K562 (cell line): ENCODE results near the gene LRP1. TPM values are rescaled to one million over a fixed set of nuclear protein-coding genes. Genes with fewer than 3 reads are reported as not detected.

Experiments used
- ATF1 ChIP-seq, 2 experiments: fragments of 450-650 bp in 1 of 2; IDR thresholded peaks; 2 replicates each; pipeline ENCODE4 v1.6.1; 2016; ENCODE audit warnings: missing compliant biosample characterization in 1 of 2, missing genetic modification characterization in 1 of 2
- CBX1 ChIP-seq: sonication (generic); IDR thresholded peaks from 2 replicates; pipeline ENCODE4 v1.6.1; 2016; ENCODE audit warnings: antibody characterized with exemption, low read depth, mild to moderate bottlenecking
- CBX2 ChIP-seq: fragments of 200-600 bp; sonication (generic); IDR thresholded peaks from one replicate; pipeline ENCODE4 v1.6.1; 2012; ENCODE audit warnings: mild to moderate bottlenecking, low read length, inconsistent platforms; ENCODE audit not compliant: insufficient read depth, poor library complexity, severe bottlenecking
- CHD2 ChIP-seq: IDR thresholded peaks from 2 replicates; pipeline ENCODE4 v1.6.1; 2011; ENCODE audit warnings: low read depth, low read length
- DDX20 ChIP-seq: fragments of 450-650 bp; IDR thresholded peaks from 2 replicates; pipeline ENCODE4 v1.6.1; 2016; ENCODE audit warnings: missing genetic modification characterization, low read depth, mild to moderate bottlenecking, missing compliant biosample characterization, moderate library complexity
- DMBX1 ChIP-seq: fragments of 250-450 bp; sonication (Bioruptor Pico); IDR thresholded peaks from 2 replicates; pipeline ENCODE4 v1.8.0; 2022; ENCODE audit warnings: inconsistent platforms, mild to moderate bottlenecking, moderate library complexity, borderline replicate concordance
- ELF1 ChIP-seq: fragments of 200-800 bp; sonication (Bioruptor generic); IDR thresholded peaks from 2 replicates; pipeline ENCODE4 v1.6.1; 2016; ENCODE audit warnings: missing genetic modification characterization, missing compliant biosample characterization
- ESRRA ChIP-seq: fragments of 450-650 bp; IDR thresholded peaks from 2 replicates; pipeline ENCODE4 v1.6.1; 2014; ENCODE audit warnings: low read depth, mild to moderate bottlenecking, moderate library complexity, borderline replicate concordance
- LCOR ChIP-seq: sonication (generic); formaldehyde crosslinking; IDR thresholded peaks from 2 replicates; pipeline ENCODE4 v1.8.0; 2022; ENCODE audit warnings: mild to moderate bottlenecking, missing genetic modification reagents
- MIER1 ChIP-seq: fragments of 450-650 bp; IDR thresholded peaks from 2 replicates; pipeline ENCODE4 v1.6.1; 2016; ENCODE audit warnings: antibody characterized with exemption, mild to moderate bottlenecking, low read depth
- NFIC ChIP-seq: fragments of 450-650 bp; IDR thresholded peaks from 2 replicates; pipeline ENCODE4 v1.6.1; 2017; ENCODE audit warnings: mild to moderate bottlenecking, inconsistent platforms
- NFIX ChIP-seq: fragments of 250-450 bp; sonication (Bioruptor Pico); IDR thresholded peaks from 2 replicates; pipeline ENCODE4 v1.4.0; 2020; ENCODE audit warnings: low read depth, mild to moderate bottlenecking, moderate library complexity
- PKNOX1 ChIP-seq: fragments of 450-650 bp; IDR thresholded peaks from 2 replicates; pipeline ENCODE4 v1.6.1; 2016
- PRDM10 ChIP-seq: fragments of 450-650 bp; IDR thresholded peaks from 2 replicates; pipeline ENCODE4 v1.6.1; 2018; ENCODE audit not compliant: partially characterized antibody
- RAD21 ChIP-seq, 2 experiments: fragments of 250-450 bp in 1 of 2; fragments of 450-650 bp in 1 of 2; sonication (Bioruptor Pico) in 1 of 2; formaldehyde crosslinking in 1 of 2; IDR thresholded peaks in 1 of 2; conservative IDR thresholded peaks in 1 of 2; 2 replicates each; pipeline versions ENCODE4 v1.4.0 to v1.8.0; 2020 to 2022; ENCODE audit warnings: mild to moderate bottlenecking in 2 of 2, moderate library complexity in 1 of 2
- SOX6 ChIP-seq: fragments of 450-650 bp; IDR thresholded peaks from 2 replicates; pipeline ENCODE4 v1.6.1; 2014; ENCODE audit warnings: mild to moderate bottlenecking
- TFAP4 ChIP-seq: sonication (generic); formaldehyde crosslinking; IDR thresholded peaks from 2 replicates; pipeline ENCODE4 v1.8.0; 2022; ENCODE audit warnings: missing genetic modification reagents, mild to moderate bottlenecking, moderate library complexity, borderline replicate concordance
- ZFP1 ChIP-seq: fragments of 450-650 bp; formaldehyde crosslinking; IDR thresholded peaks from 2 replicates; pipeline ENCODE4 v1.4.0; 2020; ENCODE audit warnings: mild to moderate bottlenecking, mixed read lengths
- ZNF165 ChIP-seq: fragments of 250-450 bp; sonication (Bioruptor Pico); IDR thresholded peaks from 2 replicates; pipeline ENCODE4 v1.4.0; 2020; ENCODE audit warnings: borderline replicate concordance
- ZNF175 ChIP-seq: fragments of 200-800 bp; sonication (Bioruptor generic); IDR thresholded peaks from 2 replicates; pipeline ENCODE4 v1.6.1; 2016; ENCODE audit warnings: low read depth, mild to moderate bottlenecking, missing genetic modification characterization, missing compliant biosample characterization
- ZNF23 ChIP-seq: fragments of 250-450 bp; sonication (Bioruptor Pico); IDR thresholded peaks from 2 replicates; pipeline ENCODE4 v1.4.0; 2020; ENCODE audit warnings: mild to moderate bottlenecking
- ZNF324 ChIP-seq: fragments of 250-450 bp; sonication (Bioruptor Pico); IDR thresholded peaks from 2 replicates; pipeline ENCODE4 v1.4.0; 2020; ENCODE audit warnings: mild to moderate bottlenecking
- ZNF583 ChIP-seq: fragments of 250-450 bp; sonication (Bioruptor Pico); IDR thresholded peaks from 2 replicates; pipeline ENCODE4 v1.4.0; 2020
- ZNF780A ChIP-seq: fragments of 250-450 bp; sonication (Bioruptor Pico); IDR thresholded peaks from 2 replicates; pipeline ENCODE4 v1.5.0; 2021; ENCODE audit warnings: mild to moderate bottlenecking
- polyA plus RNA-seq, 8 experiments: library from polyadenylated mRNA; depleted of rRNA in 4 of 8; stranded (reverse) in 5 of 8; unstranded in 3 of 8; fragments of >200 nt; fragmentation: Nextera tagmentation in 2 of 8; fragmentation: Illumina TruSeq in 1 of 8; extraction: Ambion mirVana in 2 of 8; extraction: Trizol in 1 of 8; gene quantifications; 2 replicates each; pipeline versions ENCODE4 v1.2.1 to v1.2.3, GENCODE V29; 2011 to 2014; ENCODE audit warnings: inconsistent platforms in 1 of 8, missing spikeins in 1 of 8
- total RNA-seq, 7 experiments: library from RNA; depleted of rRNA in 6 of 7; stranded (reverse); fragments of >200 nt in 6 of 7; fragmentation: Illumina TruSeq in 2 of 7; extraction: Trizol in 2 of 7; gene quantifications; 2 replicates each; pipeline versions ENCODE4 v1.2.1 to v1.2.3, GENCODE V29; 2011 to 2021; ENCODE audit warnings: low replicate concordance in 1 of 7

Gene LRP1
- total and polyA plus RNA-seq, 9 of the 15 experiments (the other 6 are each of a cell fraction or from before 2014, with no cell fraction given) = 0.04 to 0.64 (median 0.19) TPM; not detected in 2

GRCh38 chr12:57101892-57102695 is 26.2 kb upstream of the LRP1 start (continued):
- TF ChIP-seq PKNOX1 = 0 out of 2 replicates have a peak, but pooled peaks have one; percentile 6
- TF ChIP-seq DDX20 = no peak
- TF ChIP-seq MIER1 = no peak
- TF ChIP-seq ZNF780A (CRISPR knock-in tag) = no peak
- TF ChIP-seq CHD2 = no peak
- no peak for TF ChIP-seq NFIX (CRISPR knock-in tag)
- no peak for TF ChIP-seq PRDM10
- TF ChIP-seq ZNF583 (CRISPR knock-in tag) = no peak
- TF ChIP-seq DMBX1 (CRISPR knock-in tag) = no peak
- peak; percentile 43; the same call in 1 of the 2 replicates for TF ChIP-seq TFAP4 (CRISPR knock-in tag)
- TF ChIP-seq ZNF324 (CRISPR knock-in tag) = no peak
- no peak for TF ChIP-seq CBX1
- no peak for TF ChIP-seq RAD21 (CRISPR knock-in tag; conservative IDR thresholded peaks at IDR 0.05 in 1 of 2, IDR thresholded peaks at IDR 0.05 in 1 of 2)
- TF ChIP-seq ZNF165 (CRISPR knock-in tag) = no peak
- TF ChIP-seq LCOR (CRISPR knock-in tag) = no peak; the same call in 1 of the 2 replicates
- no peak; the same call in 1 of the 2 replicates for TF ChIP-seq NFIC
- TF ChIP-seq ZFP1 (CRISPR knock-in tag) = no peak
- TF ChIP-seq SOX6 = no peak
- TF ChIP-seq ESRRA = peak; percentile 80; the same call in 1 of the 2 replicates
- TF ChIP-seq ZNF23 (CRISPR knock-in tag) = no peak
- no peak for TF ChIP-seq ATF1 (CRISPR knock-in tag; IDR thresholded peaks at IDR 0.05)
- no peak for TF ChIP-seq ATF1 (tag; IDR thresholded peaks at IDR 0.05)
- no peak for TF ChIP-seq ELF1
- TF ChIP-seq CBX2 = no peak
- TF ChIP-seq ZNF175 = no peak
